GM12872 (cell line): Measurements from ENCODE around the gene RAPGEF2.

Experiments
- CTCF ChIP-seq: IDR thresholded peaks from 3 replicates; pipeline ENCODE4 v1.5.1; 2011; ENCODE audit warnings: low read depth, mild to moderate bottlenecking, low read length, moderate library complexity; ENCODE audit not compliant: insufficient read depth

RAPGEF2 gene

GRCh38 chr4:159400558-159401225 lies 297.8 kb downstream of the RAPGEF2 start:
- no peak for TF ChIP-seq CTCF

GRCh38 chr4:159401226-159401712 lies 298.4 kb downstream of the RAPGEF2 start:
- TF ChIP-seq CTCF: no peak

GRCh38 chr4:159401791-159402380 lies 299.0 kb downstream of the RAPGEF2 start:
- TF ChIP-seq CTCF: no peak
